Measurements from ENCODE around the gene DLX3. TPM values are rescaled to one million over a fixed set of nuclear protein-coding genes. Genes with fewer than 3 reads are reported as not detected.

The DLX3 gene
- total RNA-seq, 1 donor from 2014 or later, result 1.7 TPM

DNA sequence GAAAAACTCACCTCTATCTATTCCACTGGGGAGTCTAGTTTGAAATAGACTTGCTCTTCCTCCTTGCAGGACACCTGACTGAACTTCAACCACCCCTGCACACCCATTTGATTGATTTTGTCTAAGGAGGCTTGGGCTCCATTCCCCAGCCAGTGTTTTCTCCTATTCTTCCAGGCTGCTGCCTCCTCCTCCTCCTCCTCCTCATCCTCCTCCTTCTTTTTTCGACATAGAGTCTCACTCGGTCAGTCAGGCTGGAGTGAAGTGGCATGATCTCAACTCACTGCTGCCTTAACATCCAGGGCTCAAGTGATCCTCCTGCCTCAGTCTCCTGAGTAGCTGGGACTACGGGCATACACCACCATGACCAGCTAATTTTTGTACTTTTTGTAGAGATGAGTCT is 27.8 kb downstream of the DLX3 start:
- no peak overlapping the region for H3K4me3 ChIP-seq
- TF ChIP-seq POLR2AphosphoS5 (IDR thresholded peaks at IDR 0.05; ENCODE audit: insufficient read depth in 1 of 2, low read depth in 1 of 2) (no peak), POLR2A (IDR thresholded peaks at IDR 0.05) (no peak)
- TF ChIP-seq, protein P1, sequence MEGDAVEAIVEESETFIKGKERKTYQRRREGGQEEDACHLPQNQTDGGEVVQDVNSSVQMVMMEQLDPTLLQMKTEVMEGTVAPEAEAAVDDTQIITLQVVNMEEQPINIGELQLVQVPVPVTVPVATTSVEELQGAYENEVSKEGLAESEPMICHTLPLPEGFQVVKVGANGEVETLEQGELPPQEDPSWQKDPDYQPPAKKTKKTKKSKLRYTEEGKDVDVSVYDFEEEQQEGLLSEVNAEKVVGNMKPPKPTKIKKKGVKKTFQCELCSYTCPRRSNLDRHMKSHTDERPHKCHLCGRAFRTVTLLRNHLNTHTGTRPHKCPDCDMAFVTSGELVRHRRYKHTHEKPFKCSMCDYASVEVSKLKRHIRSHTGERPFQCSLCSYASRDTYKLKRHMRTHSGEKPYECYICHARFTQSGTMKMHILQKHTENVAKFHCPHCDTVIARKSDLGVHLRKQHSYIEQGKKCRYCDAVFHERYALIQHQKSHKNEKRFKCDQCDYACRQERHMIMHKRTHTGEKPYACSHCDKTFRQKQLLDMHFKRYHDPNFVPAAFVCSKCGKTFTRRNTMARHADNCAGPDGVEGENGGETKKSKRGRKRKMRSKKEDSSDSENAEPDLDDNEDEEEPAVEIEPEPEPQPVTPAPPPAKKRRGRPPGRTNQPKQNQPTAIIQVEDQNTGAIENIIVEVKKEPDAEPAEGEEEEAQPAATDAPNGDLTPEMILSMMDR (IDR thresholded peaks at IDR 0.05), result no peak
- no peaks in the 10 kb centered on the region for H3K9me3 ChIP-seq
- H3K36me3 ChIP-seq, result no peaks in the 10 kb centered on the region
- H3K27ac ChIP-seq, result no peak overlapping the region
- DNase-seq (ENCODE audit: extremely low spot score in 2 of 2), result no peak
- peaks cover 37% of the 10 kb centered on the region for H3K27me3 ChIP-seq
- intact Hi-C loops (cut with DNase I), result no loop called here
- peaks cover 40% of the 10 kb centered on the region for H3K4me1 ChIP-seq

DNA sequence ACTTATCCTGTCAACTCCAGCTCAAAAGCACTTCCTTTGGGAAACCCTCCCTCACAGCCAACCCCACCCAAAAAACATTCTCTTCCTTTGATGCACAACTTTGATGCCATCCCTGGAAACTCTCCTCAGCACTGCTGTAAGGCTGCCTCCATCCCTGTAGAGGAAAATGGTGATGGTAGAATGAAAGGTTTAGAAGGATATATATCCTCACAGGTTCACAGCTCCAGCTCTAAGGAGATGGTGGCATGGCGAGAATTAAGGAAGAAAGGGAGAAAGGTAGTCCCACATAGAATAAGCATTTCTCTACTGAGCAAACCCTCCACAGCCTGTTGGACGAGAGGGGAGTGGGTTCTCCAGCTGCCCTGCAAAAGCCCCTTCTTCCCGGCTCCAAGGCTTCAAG is 28.3 kb downstream of the DLX3 start:
- TF ChIP-seq, protein P1 (IDR thresholded peaks at IDR 0.05), result no peak
- no peak for TF ChIP-seq POLR2AphosphoS5 (IDR thresholded peaks at IDR 0.05; ENCODE audit: insufficient read depth in 1 of 2, low read depth in 1 of 2)
- TF ChIP-seq POLR2A (IDR thresholded peaks at IDR 0.05), result no peak
- intact Hi-C loops (cut with DNase I), result no loop called here
- Histone ChIP-seq H3K27ac (no peak overlapping the region), H3K27me3 (peaks cover 36% of the 10 kb centered on the region), H3K9me3 (no peaks in the 10 kb centered on the region), H3K4me1 (peaks cover 36% of the 10 kb centered on the region), H3K36me3 (no peaks in the 10 kb centered on the region), H3K4me3 (no peak overlapping the region)
- no peak for DNase-seq (ENCODE audit: extremely low spot score in 2 of 2)

DNA sequence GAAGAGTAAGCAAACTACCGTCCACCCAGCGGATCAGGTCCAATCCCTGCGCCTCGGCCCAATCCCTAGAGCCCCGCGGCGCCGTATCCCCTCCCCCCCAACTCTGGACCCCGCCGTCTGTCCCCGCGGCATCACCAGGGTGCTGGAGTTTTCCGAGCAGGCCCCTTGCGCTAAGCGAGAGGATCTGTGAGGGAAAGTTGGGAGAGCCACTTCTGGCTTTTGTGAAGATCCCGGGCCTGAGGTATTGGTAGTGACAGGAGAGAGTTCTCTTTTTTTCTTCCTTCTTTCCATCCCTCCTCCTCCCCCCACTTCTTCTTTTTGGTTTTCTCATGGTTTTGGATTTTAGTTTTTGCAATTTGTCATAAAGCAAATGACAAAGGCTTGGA is 29.5 kb downstream of the DLX3 start:
- no peak for DNase-seq (ENCODE audit: extremely low spot score in 2 of 2)
- Histone ChIP-seq H3K4me1 (peaks cover 32% of the 10 kb centered on the region), H3K4me3 (no peak overlapping the region), H3K27ac (no peak overlapping the region), H3K36me3 (no peaks in the 10 kb centered on the region), H3K9me3 (no peaks in the 10 kb centered on the region), H3K27me3 (peaks cover 24% of the 10 kb centered on the region)
- TF ChIP-seq POLR2AphosphoS5 (IDR thresholded peaks at IDR 0.05; ENCODE audit: insufficient read depth in 1 of 2, low read depth in 1 of 2), result no peak
- TF ChIP-seq POLR2A (IDR thresholded peaks at IDR 0.05), result no peak
- intact Hi-C loops (cut with DNase I), result no loop called here

DNA sequence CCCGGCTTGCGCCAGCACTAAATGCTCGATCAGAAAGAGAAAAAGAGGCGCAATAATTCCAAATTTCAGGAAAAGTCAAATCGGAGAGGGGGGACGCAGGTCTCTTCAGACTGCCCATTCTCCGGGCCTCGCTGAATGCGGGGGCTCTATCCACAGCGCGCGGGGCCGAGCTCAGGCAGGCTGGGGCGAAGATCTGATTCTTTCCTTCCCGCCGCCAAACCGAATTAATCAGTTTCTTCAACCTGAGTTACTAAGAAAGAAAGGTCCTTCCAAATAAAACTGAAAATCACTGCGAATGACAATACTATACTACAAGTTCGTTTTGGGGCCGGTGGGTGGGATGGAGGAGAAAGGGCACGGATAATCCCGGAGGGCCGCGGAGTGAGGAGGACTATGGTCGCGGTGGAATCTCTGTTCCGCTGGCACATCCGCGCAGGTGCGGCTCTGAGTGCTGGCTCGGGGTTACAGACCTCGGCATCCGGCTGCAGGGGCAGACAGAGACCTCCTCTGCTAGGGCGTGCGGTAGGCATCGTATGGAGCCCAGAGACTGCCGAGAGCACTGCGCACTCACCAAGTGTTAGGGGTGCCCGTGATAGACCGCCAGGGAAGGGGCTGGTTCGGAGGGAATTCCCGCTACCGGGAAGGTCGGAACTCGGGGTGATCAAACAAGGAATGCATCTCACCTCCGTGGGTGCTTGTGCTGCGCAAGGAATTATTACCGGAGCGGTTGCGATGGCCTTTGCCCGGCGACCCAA is 30.1 kb downstream of the DLX3 start:
- DNase-seq (ENCODE audit: extremely low spot score in 2 of 2), result no peak
- peaks cover 32% of the 10 kb centered on the region for H3K4me1 ChIP-seq
- no peaks in the 10 kb centered on the region for H3K36me3 ChIP-seq
- H3K27me3 ChIP-seq, result peaks cover 24% of the 10 kb centered on the region
- TF ChIP-seq POLR2A (IDR thresholded peaks at IDR 0.05) (no peak), POLR2AphosphoS5 (IDR thresholded peaks at IDR 0.05; ENCODE audit: insufficient read depth in 1 of 2, low read depth in 1 of 2) (no peak)
- TF ChIP-seq, protein P1 (IDR thresholded peaks at IDR 0.05), result no peak
- no peak overlapping the region for H3K27ac ChIP-seq
- no peaks in the 10 kb centered on the region for H3K9me3 ChIP-seq
- no peak overlapping the region for H3K4me3 ChIP-seq
- intact Hi-C loops (cut with DNase I), result no loop called here

DNA sequence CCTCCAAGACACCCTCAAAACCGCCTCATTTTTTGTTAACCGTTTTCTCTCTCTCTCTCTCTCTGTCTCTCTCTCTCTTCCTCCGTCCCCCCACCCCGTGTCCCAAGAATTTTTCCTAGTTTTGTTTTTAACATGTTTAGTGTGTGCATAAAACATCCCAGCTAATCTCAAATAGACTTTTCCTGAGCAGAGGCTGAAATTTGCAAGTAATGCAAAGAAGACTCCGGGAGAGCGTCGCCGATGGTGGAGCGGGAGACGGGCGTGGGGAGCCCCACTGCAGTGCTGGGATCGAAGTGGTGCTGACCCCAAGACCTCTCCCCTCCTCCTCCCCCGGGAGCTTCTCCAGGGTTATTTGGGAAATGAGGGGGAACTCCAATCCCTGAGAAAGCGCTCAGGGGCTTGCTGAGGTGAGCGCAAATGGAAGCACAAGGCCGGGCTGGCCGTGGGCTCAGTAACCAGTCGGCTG is 30.7 kb downstream of the DLX3 start:
- Histone ChIP-seq H3K4me1 (peaks cover 26% of the 10 kb centered on the region), H3K36me3 (no peaks in the 10 kb centered on the region), H3K27ac (no peak overlapping the region), H3K4me3 (no peak overlapping the region), H3K9me3 (no peaks in the 10 kb centered on the region), H3K27me3 (peaks cover 18% of the 10 kb centered on the region)
- TF ChIP-seq, protein P1 (IDR thresholded peaks at IDR 0.05), result no peak
- TF ChIP-seq POLR2A (IDR thresholded peaks at IDR 0.05) (no peak), POLR2AphosphoS5 (IDR thresholded peaks at IDR 0.05; ENCODE audit: insufficient read depth in 1 of 2, low read depth in 1 of 2) (no peak)
- DNase-seq (ENCODE audit: extremely low spot score in 2 of 2), result no peak
- intact Hi-C loops (cut with DNase I), result no loop called here
